Endothelial cell of umbilical vein (primary cell): Measurements from ENCODE around the gene PTGES3L. TPM values are rescaled to one million over a fixed set of nuclear protein-coding genes. Genes with fewer than 3 reads are reported as not detected.

Experiments used
- BruUV-seq: library from RNA; stranded (reverse); fragments of 400-500 nt; replicated peaks from 2 replicates; lab custom pipeline; 2021; lab: Mats Ljungman, UMichigan
- CTCF ChIA-PET: fragments of 300-600, 350-600 bp; sonication (Branson Sonifier 250); formaldehyde crosslinking; loops from one replicate; lab custom pipeline; 2021; ENCODE audit warnings: antibody characterized with exemption, inconsistent platforms; lab: Charles Lee
- POLR2A ChIA-PET: fragments of 300-600, 350-600 bp; sonication (Branson Sonifier 250); formaldehyde crosslinking; loops from one replicate; lab custom pipeline; 2021; ENCODE audit warnings: antibody characterized with exemption, inconsistent platforms; lab: Charles Lee
- DNase-seq: peaks from one replicate; pipeline ENCODE4 v3.0.0-alpha.2; 2011; ENCODE audit warnings: low read depth, low spot score
- FAIRE-seq: peaks from 2 replicates; lab custom pipeline; 2011; peaks lifted over from hg19 to GRCh38; lab: Jason Lieb, UNC
- H2AFZ ChIP-seq: 2 replicates; pipeline ENCODE4 v1.6.0; 2012; ENCODE audit warnings: low read depth, low read length, control low read depth, inconsistent platforms
- H3K27ac ChIP-seq: 2 replicates; pipeline ENCODE4 v1.5.1; 2011; ENCODE audit warnings: low read depth, mild to moderate bottlenecking, control low read depth, low read length, moderate library complexity; ENCODE audit not compliant: insufficient read depth
- H3K27me3 ChIP-seq, 2 experiments: 2 replicates each; pipeline versions ENCODE4 v1.6.0 to v1.6.1; 2011; ENCODE audit warnings: low read length in 2 of 2, mixed read lengths in 1 of 2; ENCODE audit not compliant: control insufficient read depth in 2 of 2, insufficient read depth in 2 of 2
- H3K36me3 ChIP-seq, 2 experiments: 2 replicates in 1 of 2; 3 replicates in 1 of 2; pipeline ENCODE4 v1.5.1; 2011; ENCODE audit warnings: low read length in 2 of 2, mild to moderate bottlenecking in 1 of 2, moderate library complexity in 1 of 2; ENCODE audit not compliant: control insufficient read depth in 2 of 2, insufficient read depth in 2 of 2; ENCODE audit errors: extremely low read depth in 1 of 2
- H3K4me1 ChIP-seq: 3 replicates; pipeline ENCODE4 v1.5.1; 2011; ENCODE audit warnings: mild to moderate bottlenecking, low read length; ENCODE audit not compliant: control insufficient read depth, insufficient read depth; ENCODE audit errors: extremely low read depth
- H3K4me2 ChIP-seq: 2 replicates; pipeline ENCODE4 v1.6.1; 2011; ENCODE audit warnings: low read length, control low read depth, mixed read lengths; ENCODE audit not compliant: insufficient read depth
- H3K4me3 ChIP-seq, 3 experiments: fragments of 200-600 bp in 1 of 3; sonication (generic), shearing (Covaris generic) in 1 of 3; replicated peaks in 1 of 3; 2 replicates each; pipeline ENCODE4 v1.5.1; 2011 to 2016; ENCODE audit warnings: control low read depth in 3 of 3, low read length in 3 of 3, mild to moderate bottlenecking in 2 of 3, inconsistent platforms in 1 of 3, low read depth in 1 of 3, moderate library complexity in 1 of 3; ENCODE audit not compliant: insufficient read depth in 1 of 3
- H3K79me2 ChIP-seq: 2 replicates; pipeline ENCODE4 v1.6.0; 2012; ENCODE audit warnings: low read length, inconsistent platforms; ENCODE audit not compliant: control insufficient read depth, insufficient read depth
- H3K9ac ChIP-seq: replicated peaks from 2 replicates; pipeline ENCODE3; 2011; ENCODE audit warnings: low read length, control low read depth; ENCODE audit not compliant: insufficient read depth; ENCODE audit errors: extremely low read depth
- H3K9me1 ChIP-seq: replicated peaks from 3 replicates; pipeline ENCODE4 v1.6.0; 2011; ENCODE audit warnings: mild to moderate bottlenecking, low read length; ENCODE audit not compliant: control insufficient read depth, insufficient read depth; ENCODE audit errors: extremely low read depth
- H3K9me3 ChIP-seq: replicated peaks from 2 replicates; pipeline ENCODE4 v1.5.1; 2012; ENCODE audit warnings: low read length, inconsistent platforms; ENCODE audit not compliant: control insufficient read depth, insufficient read depth
- H4K20me1 ChIP-seq: replicated peaks from 2 replicates; pipeline ENCODE3; 2011; ENCODE audit warnings: mild to moderate bottlenecking, low read length; ENCODE audit not compliant: control insufficient read depth, insufficient read depth; ENCODE audit errors: extremely low read depth
- CTCF ChIP-seq, 2 donors: IDR thresholded peaks; 1 replicate in 1 of 2; 2 replicates in 1 of 2; pipeline ENCODE4 v1.5.1; 2011; ENCODE audit warnings: low read length in 2 of 2, mild to moderate bottlenecking in 2 of 2, moderate library complexity in 2 of 2, control low read depth in 1 of 2, inconsistent platforms in 1 of 2, low read depth in 1 of 2; ENCODE audit not compliant: insufficient read depth in 1 of 2; ENCODE audit errors: extremely low read depth in 1 of 2
- EZH2 ChIP-seq: IDR thresholded peaks from 2 replicates; pipeline ENCODE4 v1.6.1; 2012; ENCODE audit warnings: borderline replicate concordance, low read depth, mild to moderate bottlenecking, moderate library complexity, low read length, inconsistent platforms; ENCODE audit not compliant: severe bottlenecking
- FOS ChIP-seq: IDR thresholded peaks from 2 replicates; pipeline ENCODE4 v1.6.1; 2011; ENCODE audit warnings: mild to moderate bottlenecking, low read length, moderate library complexity, borderline replicate concordance; ENCODE audit not compliant: insufficient read depth
- GATA2 ChIP-seq: IDR thresholded peaks from 2 replicates; pipeline ENCODE4 v1.7.0; 2011; ENCODE audit warnings: low read depth, mild to moderate bottlenecking, moderate library complexity, mixed read lengths, low read length; ENCODE audit not compliant: insufficient read length, insufficient read depth
- JUN ChIP-seq: IDR thresholded peaks from 2 replicates; pipeline ENCODE4 v1.6.1; 2011; ENCODE audit warnings: borderline replicate concordance, low read depth; ENCODE audit not compliant: insufficient read length, insufficient read depth
- MYC ChIP-seq: IDR thresholded peaks from one replicate; pipeline ENCODE4 v1.6.1; 2011; ENCODE audit warnings: mild to moderate bottlenecking, low read depth, low read length
- POLR2A ChIP-seq: IDR thresholded peaks from 2 replicates; pipeline ENCODE4 v1.6.1; 2012; ENCODE audit warnings: low read depth, mild to moderate bottlenecking, control low read depth, low read length
- POLR2AphosphoS5 ChIP-seq: IDR thresholded peaks from 2 replicates; pipeline ENCODE4 v1.6.1; 2012; ENCODE audit warnings: low read depth, mild to moderate bottlenecking, control low read depth, low read length, moderate library complexity; ENCODE audit not compliant: insufficient read depth
- dilution Hi-C: fragments of 300-500 bp; cut with MboI; formaldehyde crosslinking; loops from one replicate; pipeline ENCODE4 v1.15.0; 2019; ENCODE audit warnings: low sequenced_read_pairs; ENCODE audit not compliant: extremely low pct_ligation_motif_present
- intact Hi-C: fragments of 100-400 bp; cut with micrococcal nuclease; formaldehyde crosslinking; loops from one replicate; pipeline ENCODE4 v1.10.0; 2022
- polyA plus RNA-seq, 4 experiments: library from polyadenylated mRNA; depleted of rRNA in 3 of 4; stranded (reverse) in 3 of 4; unstranded in 1 of 4; fragments of >200 nt; gene quantifications; 2 replicates each; pipeline versions ENCODE4 v1.2.1 to v1.2.3, GENCODE V29; 2011 to 2012; ENCODE audit warnings: missing spikeins in 1 of 4
- total RNA-seq: library from RNA; stranded (reverse); gene quantifications from 2 replicates; pipeline ENCODE4 v1.2.3, GENCODE V29; 2021
- TF ChIP-seq, protein P1 (sequence below): IDR thresholded peaks from 2 replicates; pipeline ENCODE4 v1.6.1; 2011; ENCODE audit not compliant: insufficient read depth, insufficient read length

The PTGES3L gene
- total and polyA plus RNA-seq, 2 donors (not counting 3 experiments of a cell fraction or from before 2014, with no cell fraction given) = 0.23 TPM; not detected in 1

DNA sequence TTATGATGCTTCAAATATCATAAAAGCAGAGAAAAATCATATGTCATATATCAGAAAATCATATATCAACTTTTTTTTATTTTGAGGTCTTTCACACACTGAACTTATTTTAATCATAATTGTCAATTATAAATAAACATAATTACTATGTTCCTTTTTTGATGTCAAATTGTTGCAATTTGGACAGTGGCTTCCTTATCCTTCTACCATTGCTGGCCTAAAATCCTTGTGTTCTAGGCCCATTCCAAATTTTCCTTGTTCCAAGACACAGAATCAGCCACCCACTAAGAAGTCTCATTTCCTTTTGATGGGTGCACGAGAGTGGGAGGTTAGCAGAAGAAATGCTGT, 50.4 kb downstream of the PTGES3L start:
- Histone ChIP-seq H3K9ac (no peak overlapping the region), H3K4me2 (no peak overlapping the region), H3K4me3 (no peak overlapping the region), H3K4me1 (peaks cover 9% of the 10 kb centered on the region), H4K20me1 (no peaks in the 10 kb centered on the region), H3K27me3 (peaks cover 0 to 3% of the 10 kb centered on the region in 2 experiments), H3K79me2 (no peaks in the 10 kb centered on the region), H3K36me3 (no peaks in the 10 kb centered on the region), H3K9me3 (no peaks in the 10 kb centered on the region), H2AFZ (no peak overlapping the region), H3K27ac (no peak overlapping the region), H3K9me1 (no peaks in the 10 kb centered on the region)
- TF ChIP-seq, protein P1, sequence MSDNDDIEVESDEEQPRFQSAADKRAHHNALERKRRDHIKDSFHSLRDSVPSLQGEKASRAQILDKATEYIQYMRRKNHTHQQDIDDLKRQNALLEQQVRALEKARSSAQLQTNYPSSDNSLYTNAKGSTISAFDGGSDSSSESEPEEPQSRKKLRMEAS = no peak
- TF ChIP-seq JUN (no peak), EZH2 (no peak), CTCF (IDR thresholded peaks at IDR 0.05; ENCODE audit: extremely low read depth in 1 of 2, insufficient read depth in 1 of 2, low read depth in 1 of 2, low read length in 2 of 2) (no peak), POLR2AphosphoS5 (no peak), POLR2A (no peak), GATA2 (no peak), MYC (no peak), FOS (no peak)
- POLR2A ChIA-PET = interaction anchor here (1.0 kb wide), 1 partner anchor 84 kb away, joined by 3 read pairs; no protein-coding TSS in a partner anchor
- BruUV-seq = no TSS peak
- dilution Hi-C loops = no loop called here
- CTCF ChIA-PET = interaction anchor here (0.6 to 4.3 kb wide), 29 partner anchors 9 to 351 kb away, joined by 3 to 132 read pairs (median 6); partner anchors contain the start of genes AOC2, AOC3, BECN1 and PSMC3IP
- intact Hi-C loops = loop anchor here (1.0 to 2.0 kb wide), 3 partner anchors 35 to 209 kb away; no protein-coding TSS in a partner anchor
- no peak for DNase-seq
- FAIRE-seq = no peak
